NCI-H2227 (cell line): ENCODE results near the gene SERP1.
A peak's percentile ranks its signal among the peaks of the same experiment; 100 is the strongest.
"Not testable (repeated sequence)": the region's sequence is repeated elsewhere in the genome, so short reads cannot be mapped to it uniquely, and the experiment has no call there.

Source experiments
- DNase-seq: peaks from one replicate; lab custom pipeline; 2025; ENCODE audit not compliant: unreplicated experiment; lab: John Stamatoyannopoulos, UW

Gene SERP1

DNA sequence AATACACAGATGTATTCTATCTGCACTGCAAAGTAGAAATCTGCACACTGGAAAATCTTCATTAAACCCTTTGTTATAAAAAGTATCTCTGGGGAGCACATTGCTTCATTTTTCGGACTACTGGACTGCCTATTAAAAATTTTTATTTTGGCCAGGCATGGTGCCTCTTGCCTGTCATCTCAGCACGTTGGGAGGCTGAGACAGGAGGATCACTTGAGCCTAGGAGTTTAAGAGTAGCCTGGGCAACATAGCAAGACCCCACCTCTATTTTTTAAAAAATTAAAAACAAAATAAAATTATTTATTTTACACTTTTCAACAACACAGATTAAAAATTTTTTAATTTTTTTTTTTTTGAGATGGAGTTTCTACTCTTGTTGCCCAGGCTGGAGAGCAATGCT lies 6.0 kb downstream of the SERP1 start:
- DNase-seq = no peak

DNA sequence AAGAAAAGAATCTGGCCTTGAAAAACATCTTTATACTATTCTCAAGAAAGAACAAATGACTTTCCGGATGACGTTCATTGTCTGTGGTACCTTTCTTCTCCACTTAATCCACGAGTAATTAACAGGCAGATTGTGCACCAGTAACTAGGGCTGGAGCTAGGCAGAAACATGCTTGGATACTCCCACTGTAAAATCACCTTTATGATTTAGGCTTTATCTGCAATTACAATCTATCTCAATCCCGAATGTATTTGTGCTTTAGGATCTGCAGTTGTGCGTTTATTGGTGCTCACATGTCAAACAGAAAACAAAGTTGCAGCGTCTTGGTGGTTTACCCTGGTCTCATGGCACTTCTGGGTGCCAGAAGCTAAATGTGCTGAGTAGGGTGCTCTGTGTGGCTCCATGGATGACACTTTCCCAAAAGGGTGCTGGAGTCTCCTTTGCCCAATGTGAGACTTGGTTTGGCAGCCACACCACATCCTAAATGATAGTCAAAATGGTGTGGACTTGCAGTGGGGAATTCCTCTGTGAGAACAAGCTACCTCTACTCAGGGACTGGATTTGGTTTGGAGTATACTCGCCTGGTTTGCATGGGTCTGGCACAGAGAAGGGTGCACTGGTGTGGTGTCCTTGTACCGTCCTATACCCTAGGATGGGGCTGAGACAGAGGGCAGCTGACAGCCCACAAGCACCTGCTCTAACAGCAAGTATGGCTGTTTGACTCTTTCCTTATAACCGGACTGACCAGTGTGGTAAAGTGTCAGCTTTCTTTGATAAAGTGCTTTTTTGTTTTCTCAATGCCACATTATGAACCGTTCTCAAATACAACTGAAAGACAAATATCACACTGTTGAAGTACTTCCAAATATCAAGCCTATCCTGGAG lies 7.7 kb downstream of the SERP1 start:
- DNase-seq = no peak

DNA sequence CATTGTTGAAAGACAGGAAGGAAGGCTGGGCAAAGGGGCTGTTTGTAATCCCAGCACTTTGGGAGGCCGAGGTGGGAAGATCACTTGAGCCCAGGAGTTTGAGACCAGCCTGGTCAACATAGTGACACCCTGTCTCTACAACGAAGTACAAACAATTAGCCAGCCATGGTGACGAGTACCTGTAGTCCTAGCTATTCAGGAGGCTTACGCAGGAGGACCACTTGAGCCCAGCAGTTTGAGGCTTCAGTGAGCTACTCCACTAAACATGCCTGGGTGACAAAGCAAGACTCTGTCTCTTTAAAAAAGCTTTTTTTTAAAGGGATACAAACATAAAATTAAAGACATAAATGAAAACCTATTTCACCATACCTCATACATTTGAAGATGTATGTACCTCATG lies 11.1 kb downstream of the SERP1 start:
- no peak for DNase-seq

DNA sequence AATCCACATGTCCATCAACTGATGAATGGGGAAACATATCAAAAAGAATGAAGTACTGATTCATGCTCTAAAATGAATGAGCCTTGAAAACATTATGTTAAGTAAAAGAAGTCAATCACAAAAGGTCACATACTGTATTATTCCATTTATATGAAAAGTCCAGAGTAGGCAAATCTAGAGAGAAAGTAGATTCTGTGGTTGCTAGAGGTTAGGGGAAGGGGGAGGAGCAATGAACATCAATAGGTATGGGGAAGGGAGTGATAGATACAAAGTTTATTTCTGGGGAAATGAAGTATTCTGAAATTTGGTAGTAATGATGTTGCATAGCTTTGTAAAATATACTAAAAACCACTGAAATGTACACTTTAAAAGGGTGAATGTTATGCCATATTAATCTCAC lies 14.5 kb downstream of the SERP1 start:
- no peak for DNase-seq

DNA sequence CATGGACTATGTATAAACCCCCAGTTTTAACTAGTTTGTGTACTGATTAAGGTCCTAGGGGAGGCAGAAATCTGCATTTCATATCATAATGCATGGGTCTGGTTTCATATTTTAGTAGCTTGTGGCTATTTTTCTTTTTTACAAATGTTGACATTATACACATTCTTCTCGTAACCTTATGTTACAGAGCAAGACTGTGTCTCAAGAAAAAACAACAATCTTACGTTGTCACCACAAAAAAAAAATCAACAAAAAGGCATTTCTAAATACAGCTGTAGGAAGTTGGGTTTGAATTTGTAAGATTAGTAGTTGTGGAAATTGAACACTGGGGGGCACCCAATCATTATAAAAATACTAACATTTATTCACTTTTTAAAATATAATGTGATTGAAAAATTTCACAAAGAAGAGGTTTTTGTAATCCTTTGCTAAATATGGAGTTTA lies 17.9 kb downstream of the SERP1 start:
- no peak for DNase-seq

DNA sequence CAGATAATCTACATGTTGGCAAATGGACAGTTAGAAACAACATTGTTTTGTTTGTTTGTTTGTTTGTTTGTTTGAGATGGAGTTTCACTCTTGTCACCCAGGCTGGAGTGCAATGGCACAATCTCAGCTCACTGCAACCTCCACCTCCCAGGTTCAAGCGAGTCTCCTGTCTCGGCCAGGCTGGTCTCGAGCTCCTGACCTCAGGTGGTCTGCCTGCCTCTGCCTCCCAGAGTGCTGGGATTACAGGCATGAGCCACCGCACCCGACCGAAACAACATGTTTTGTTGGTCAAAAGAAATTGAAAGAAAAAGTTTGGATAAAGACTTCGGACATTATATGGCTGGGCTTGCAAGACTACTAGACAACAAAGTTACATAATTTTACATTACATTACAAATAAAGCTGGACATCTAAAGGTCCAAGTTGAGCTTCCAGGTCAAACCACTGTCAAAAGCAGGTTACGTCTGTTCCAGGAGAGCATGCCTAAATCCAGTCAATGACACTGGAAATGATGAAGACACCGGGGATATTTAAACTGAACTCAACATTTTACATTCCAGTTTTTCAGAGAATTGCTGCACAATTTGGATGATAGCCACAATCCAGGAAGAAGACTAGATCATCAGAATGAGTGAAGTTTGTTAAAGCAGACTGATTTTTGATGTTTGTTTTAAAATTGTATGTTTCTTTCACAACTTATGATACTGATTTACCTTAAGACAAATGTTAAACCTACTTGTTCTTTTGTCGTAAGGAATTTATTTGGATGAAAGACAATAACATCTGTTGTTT lies 18.6 kb downstream of the SERP1 start:
- DNase-seq = no peak

DNA sequence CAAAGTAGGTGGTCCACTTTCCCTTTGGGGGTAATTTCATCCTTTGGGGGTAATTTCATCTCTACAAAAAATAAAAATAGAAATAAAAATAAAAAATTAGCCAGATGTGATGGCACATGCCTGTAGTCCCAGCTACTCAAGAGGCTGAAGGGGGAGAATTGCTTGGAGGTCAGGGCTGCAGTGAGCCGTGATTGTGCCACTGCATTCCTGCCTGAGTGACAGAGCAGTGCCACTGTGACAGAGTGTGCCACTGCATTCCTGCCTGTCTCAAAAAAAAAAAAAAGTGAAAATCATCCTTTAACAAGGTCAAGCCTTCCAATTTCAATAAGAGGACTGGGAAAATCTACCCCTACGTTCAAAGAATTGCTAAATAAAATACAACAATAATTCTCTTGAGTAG lies 22.8 kb downstream of the SERP1 start:
- no peak for DNase-seq

DNA sequence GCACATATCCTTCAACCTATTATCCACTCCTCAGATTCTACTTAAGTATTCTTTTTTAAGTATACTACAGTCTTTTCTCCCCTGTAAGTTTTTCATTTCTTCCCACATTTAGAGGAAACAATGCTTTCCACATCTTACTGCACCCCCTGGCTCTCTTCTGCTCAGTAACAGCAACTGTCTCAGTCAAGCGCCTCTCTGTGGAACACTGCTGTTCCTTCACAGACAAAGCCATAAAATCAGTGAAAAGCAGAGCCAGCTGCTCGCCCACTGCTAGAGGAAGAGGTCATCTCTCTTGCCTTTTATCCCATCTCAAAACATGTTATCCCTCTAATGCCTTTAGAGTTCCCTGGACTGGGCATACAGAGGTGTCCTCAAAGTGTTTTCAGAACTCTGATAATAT lies 24.8 kb downstream of the SERP1 start:
- DNase-seq = peak; percentile 22

DNA sequence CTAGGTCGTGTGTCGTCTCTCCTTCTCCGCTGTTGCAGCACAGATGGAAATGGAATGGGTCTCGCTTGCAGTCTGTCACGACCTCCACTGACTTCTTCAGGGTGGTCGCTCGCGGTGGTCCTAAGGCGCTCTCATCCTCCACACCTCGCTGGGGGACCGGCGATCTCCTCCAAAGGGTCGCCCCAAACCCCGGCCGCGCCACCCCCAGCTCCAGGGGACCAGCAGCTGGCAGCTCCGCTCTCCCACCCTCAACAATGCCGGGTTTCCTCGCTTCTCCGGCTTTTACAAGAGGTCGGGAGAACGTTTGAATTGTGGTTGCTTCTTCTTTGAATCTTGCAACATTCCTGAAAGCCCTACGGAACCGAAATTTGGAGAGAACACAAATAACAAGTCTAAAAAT lies 25.9 kb downstream of the SERP1 start:
- DNase-seq = peak; percentile 5

DNA sequence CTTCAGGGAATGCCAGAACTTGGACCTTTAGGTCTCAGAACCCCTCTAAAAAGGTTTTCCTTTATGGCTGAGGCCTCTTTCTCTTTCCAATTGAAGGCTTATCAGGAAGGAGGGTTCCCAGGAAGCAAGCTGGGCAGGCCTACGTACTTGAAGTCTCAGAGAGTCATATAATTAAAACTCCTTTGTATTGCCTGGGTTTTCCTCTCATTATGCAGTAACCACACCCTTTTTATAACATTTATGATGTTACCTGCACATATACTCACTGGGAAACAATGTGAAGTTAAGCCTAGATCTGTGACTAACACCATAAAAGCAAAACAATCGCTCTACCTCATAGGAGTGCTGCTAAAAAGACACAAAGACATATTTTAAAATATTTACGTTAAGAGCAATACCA lies 27.3 kb downstream of the SERP1 start:
- DNase-seq = no peak

DNA sequence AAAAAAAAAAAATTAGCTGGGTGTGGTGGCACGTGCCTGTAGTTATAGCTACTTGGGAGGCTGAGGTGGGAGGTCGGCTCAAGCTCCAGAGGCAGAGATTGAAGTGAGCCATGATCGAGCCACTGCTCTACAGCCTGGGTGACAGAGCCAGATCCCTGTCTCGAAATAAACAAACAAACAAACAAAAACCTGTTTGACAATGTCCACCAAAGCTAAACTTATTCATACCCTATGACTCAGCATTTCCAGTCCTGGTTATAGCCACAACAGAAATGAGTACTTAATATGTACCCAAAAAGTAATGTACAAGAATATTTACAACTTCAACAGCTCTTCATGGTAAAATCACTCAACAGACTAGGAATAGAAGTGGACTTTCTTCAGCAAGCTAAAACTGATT lies 31.1 kb downstream of the SERP1 start:
- no peak for DNase-seq

DNA sequence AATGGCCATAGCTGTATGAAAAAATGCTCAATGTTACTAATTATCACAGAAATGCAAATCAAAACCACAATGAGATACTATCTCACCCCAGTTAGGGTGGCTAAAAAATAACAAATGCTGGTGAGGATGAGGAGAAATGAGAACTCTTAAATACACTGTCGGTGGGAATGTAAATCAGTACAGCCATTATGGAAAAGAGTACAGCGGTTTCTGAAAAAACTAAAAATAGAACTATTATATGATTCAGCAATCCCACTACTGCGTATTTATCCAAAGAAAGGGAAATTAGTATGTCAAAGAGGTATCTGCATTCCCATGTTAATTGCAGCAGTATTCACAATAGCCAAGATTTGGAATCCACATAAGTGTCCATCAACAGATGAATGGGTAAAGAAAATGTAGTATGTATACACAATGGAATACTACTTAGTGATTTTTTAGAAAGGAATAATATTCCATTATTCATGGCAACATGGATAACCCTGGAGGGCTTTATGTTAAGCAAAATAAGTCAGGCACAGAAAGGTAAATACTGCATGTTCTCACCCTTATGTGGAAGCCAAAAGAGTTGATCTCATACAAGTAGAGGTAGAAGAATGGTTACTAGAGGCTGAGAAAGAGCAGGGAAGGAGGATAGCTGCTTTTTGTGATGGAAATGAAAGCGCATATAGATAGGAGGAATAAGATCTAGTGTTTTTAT lies 35.0 kb downstream of the SERP1 start:
- no peak for DNase-seq

DNA sequence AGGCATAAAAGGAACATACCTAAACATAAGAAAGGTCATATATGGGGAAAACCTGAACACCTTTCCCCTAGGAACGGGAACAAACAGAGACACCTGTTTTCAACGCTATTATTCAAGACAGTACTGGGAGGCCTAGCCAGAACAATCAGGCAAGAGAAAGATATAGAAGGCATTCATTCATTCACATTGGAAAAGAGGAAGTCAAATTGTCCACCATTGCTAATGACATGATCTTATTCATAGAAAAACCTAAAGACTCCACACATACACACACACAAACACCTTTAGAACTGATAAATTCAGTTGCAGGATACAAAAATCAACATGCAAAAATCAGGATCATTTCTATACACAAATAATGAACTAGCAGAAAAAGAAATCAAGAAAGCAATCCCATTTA lies 36.5 kb downstream of the SERP1 start:
- no peak for DNase-seq

DNA sequence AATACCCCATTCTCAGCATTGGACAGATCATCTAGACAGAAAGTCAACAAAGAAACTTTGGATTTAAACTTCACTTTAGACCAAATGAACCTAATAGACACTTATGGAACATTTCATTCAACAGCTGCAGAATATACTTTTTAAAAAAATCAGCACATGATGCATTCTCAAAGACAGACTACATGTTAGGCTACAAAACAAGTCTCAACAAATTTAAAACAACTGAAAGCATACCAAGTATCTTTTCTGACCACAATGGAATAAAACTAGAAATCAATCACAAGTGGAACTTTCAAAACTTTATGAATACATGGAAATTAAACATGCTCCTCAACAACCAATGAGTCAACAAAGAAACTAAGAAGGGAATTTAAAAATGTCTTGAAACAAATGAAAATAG lies 37.9 kb downstream of the SERP1 start:
- no peak for DNase-seq

DNA sequence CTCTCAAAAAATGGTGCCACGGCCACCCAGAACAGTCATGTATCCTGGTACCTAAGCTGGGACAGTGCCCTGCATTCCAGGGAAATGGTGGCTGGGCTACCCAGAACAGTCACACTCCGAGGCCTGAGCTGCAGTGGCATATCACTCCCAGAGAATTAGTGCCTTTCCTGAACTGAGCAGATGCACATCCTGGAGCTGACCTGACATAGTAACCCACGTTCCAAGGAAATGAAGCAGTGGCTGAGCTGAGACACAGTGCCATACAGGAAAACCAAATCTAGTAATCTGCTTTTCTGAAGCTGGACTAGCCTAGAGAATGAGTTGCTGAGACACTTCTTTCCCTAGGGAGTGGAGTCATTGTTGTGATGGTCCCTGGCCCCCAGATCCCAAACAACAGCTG lies 41.8 kb downstream of the SERP1 start:
- DNase-seq = no peak

DNA sequence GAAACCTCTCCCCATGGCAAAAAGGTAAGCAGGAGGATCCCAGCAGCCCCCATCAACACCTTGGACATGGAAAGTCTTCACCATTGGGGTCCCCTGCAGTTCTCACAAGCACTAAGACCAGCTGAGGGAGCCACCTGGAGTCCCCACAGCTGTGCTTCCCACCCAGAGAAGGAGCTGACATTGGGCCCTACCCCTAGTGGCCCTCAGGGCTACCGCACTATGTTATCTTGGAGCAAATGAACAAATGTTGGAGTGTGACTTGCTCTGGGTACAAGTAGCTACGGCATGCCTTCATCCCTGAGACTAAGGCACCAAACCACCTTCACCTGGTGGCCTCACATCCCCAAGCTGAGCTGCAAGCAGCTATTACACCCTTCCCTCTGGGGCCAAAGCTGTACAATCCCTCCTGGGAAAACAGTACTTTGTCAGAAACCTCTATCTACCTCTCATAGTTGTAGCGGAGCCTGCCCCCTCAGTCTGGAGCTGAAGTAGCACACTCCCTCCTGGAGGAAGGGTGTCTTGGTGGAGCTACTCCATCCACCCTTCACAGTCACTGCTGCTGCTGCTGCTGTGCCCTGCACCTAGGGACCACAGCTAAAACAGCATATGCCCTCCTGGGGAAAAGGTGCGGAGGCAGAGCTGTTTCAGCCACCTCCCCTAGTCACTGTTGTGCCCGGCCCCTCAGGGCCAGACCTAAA lies 42.7 kb downstream of the SERP1 start:
- no peak for DNase-seq

DNA sequence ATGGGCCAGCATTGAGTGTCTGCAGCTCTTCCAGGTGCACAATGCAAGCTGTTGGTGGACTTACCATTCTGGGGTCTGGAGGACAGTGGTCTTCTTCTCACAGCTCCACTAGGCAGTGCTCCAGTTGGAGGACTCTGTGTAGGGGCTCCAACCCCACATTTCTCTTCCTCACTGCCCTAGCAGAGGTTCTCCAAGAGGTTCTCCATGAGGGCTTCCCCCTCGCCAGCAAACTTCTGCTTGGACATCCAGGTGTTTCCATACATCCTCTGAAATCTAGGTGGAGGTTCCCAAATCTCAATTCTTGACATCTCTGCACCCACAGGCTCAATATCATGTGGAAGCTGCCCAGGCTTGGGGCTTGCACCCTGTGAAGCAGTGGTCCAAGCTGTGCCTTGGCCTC lies 45.3 kb downstream of the SERP1 start:
- DNase-seq = not testable (repeated sequence)

DNA sequence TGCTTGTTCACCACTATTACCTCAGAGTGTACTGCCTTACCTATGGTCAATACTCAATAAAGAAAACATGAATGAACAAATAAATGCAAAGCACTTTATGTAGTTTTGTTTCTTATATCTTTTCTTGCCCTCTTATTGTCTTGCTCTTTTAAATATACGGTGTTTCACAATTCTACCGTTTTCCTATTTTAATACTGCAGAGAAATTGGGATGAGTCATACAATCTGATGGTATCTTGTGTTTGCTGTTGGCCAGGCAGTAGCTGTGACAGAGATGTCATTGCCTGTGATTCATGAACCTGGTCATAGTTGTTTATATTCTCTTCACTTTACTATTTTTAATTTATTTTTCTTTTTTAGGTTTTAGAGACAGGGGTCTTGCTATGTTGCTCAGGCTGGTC lies 48.3 kb downstream of the SERP1 start:
- no peak for DNase-seq

DNA sequence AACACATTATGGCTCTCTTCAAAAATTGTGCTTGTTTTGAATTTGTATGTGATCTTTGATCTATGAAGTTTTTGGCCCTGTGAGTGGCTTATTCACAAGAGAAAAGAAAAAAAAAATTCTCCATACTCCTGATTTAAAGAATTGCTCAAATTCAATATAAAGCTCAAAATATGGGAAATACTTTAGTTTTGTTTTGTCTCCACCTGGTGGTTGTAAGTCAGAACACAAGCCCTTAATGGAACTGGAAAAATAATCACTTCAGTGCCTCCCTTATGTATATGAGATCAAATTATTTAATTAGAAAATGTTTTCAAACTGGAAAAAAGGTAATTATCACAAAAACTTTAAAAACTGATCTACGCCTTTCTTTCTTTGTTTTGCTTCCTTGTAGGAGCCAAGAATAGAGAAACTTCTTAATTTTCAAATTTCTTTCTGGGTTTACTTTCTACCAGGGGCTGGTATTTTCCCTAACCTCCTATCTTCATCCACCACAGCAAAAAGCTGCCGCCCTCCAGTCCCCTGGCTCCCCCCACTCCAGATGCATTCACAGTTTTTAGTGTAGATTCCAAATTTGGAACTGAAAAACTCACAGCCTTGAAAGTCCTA lies 50.6 kb downstream of the SERP1 start:
- peak; percentile 37 for DNase-seq

DNA sequence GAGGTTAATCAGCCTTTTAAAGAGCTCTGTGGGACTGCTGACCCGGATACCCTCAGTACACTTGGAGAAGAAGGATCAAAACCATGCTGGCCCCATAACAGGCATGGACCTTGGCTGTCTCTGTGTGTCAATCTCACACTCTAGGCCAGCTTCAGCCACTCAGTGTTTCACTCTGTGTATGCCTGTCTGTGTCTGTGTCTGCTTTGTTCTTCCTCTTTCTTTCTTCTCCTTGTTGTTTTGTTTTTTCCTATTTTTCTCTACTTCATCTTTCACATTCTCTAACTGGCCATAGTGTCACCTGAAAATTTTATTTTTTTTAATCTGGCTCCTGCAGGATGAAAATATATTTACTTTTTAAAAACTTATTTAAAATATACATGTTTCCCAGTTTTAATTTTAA lies 51.1 kb downstream of the SERP1 start:
- no peak for DNase-seq
